ENCODE data around the gene FOS. TPM values are rescaled to one million over a fixed set of nuclear protein-coding genes. Genes with fewer than 3 reads are reported as not detected.

FOS gene
- total RNA-seq, 1 donor from 2014 or later, result 302 TPM

DNA sequence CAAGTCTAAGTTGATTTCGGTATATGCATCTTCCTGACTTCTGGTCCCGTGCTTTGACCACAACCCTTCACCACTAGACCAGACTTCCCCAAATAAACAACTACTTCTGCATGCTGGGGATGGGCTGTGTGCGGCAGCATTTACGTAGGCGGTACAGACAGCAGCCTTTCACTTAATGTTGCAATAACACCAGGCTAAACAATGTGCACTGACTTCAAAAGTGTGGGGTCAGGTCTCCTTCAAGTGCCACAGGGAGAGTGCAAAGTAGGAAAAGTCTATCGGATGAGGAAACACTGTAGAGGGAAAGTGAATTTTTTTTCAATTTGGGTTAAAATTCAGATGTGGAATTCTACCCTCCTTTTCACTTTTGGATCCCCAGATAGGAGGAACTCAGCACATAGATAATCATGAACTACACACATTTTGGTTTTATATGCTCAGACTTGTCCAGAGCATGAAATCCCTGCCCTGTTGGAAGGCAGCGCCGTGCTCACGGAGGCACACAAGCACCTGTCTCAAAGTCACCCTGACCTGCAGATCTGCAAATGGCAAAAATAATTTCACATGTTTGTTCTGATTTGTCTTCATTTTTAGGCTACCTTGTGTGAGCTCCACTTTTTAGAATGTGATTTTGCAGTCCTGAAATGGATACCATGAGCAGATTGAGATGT lies 3.6 kb upstream of the FOS start:
- Histone ChIP-seq H3K9me3 (no peaks in the 10 kb centered on the region), H3K36me3 (no peaks in the 10 kb centered on the region), H3K4me3 (no peak overlapping the region), H3K27ac (peak overlapping the region; percentile 100), H3K27me3 (ENCODE audit: low read depth) (no peaks in the 10 kb centered on the region), H3K4me1 (peaks cover 39% of the 10 kb centered on the region)
- intact Hi-C loops (cut with DNase I), result no loop called here
- ATAC-seq (peak in 1 of 2 donors; percentile 1), DNase-seq (peak; percentile 86)
- TF ChIP-seq, protein P1, sequence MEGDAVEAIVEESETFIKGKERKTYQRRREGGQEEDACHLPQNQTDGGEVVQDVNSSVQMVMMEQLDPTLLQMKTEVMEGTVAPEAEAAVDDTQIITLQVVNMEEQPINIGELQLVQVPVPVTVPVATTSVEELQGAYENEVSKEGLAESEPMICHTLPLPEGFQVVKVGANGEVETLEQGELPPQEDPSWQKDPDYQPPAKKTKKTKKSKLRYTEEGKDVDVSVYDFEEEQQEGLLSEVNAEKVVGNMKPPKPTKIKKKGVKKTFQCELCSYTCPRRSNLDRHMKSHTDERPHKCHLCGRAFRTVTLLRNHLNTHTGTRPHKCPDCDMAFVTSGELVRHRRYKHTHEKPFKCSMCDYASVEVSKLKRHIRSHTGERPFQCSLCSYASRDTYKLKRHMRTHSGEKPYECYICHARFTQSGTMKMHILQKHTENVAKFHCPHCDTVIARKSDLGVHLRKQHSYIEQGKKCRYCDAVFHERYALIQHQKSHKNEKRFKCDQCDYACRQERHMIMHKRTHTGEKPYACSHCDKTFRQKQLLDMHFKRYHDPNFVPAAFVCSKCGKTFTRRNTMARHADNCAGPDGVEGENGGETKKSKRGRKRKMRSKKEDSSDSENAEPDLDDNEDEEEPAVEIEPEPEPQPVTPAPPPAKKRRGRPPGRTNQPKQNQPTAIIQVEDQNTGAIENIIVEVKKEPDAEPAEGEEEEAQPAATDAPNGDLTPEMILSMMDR (IDR thresholded peaks at IDR 0.05), result no peak

DNA sequence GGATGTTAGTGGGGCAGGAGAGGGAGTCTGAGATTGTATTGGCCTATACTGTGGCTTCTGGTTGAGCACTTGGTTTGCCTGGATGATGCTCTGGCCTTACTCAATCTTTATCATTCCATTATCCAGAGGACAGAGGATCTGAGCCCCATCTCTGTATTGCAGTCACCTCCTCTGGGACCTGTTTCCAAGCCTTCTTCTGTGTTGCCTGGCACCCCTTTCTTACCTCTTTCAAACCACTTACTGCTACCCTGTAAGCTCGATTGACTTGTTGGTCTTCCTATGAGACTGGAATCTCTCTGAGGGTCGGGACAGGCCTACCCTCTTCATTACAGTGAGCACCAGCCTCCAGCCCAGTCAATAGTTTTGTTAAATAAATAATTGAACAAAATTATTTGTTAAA lies 3.0 kb upstream of the FOS start:
- ATAC-seq, result no peak
- no peaks in the 10 kb centered on the region for H3K9me3 ChIP-seq
- TF ChIP-seq, protein P1 (IDR thresholded peaks at IDR 0.05), result no peak
- intact Hi-C loops (cut with DNase I), result no loop called here
- H3K36me3 ChIP-seq, result peaks cover 3% of the 10 kb centered on the region
- no peak overlapping the region for H3K4me3 ChIP-seq
- H3K4me1 ChIP-seq, result peaks cover 45% of the 10 kb centered on the region
- DNase-seq, result no peak
- H3K27me3 ChIP-seq (ENCODE audit: low read depth), result no peaks in the 10 kb centered on the region
- peak overlapping the region; percentile 100 for H3K27ac ChIP-seq

DNA sequence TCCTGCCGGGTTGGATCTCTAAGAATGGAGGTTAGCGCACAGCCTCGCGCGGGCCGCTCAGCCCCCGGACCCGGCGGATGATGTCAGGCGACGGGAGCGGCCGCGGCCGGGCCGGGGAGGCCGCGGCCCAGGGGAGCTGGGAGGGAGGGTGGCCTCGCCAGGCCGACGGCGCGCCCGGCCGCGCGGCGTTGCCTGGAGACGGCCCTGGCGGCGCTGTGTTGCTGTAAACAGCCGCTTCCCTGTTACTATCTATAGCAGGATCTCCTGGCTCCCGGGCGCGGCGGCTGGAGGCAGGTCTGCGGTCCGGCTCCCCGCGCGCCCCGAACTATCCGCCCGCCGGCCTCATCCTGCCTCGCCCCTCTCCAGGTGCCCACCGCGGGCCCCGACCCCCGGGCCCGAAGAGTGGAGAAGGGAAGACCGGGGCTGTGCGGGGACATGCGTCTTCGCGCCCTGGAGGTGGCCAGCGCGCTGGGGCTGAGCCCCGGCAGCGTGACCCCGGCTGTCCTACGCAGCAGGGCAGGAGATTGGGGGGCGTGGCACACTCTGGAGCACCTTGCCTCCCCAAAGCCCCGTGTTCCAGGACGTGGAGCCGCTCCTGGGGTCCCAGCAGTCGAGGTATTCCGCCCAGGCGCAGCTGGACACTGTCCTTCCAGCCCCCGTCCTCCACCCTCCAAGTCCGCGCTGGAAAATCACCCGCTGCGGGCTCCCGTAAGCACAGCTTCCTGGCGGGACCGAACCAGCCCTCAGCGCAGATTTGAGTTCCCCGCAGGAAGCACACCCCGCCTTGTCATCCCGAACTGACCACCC lies 1.4 kb upstream of the FOS start:
- Histone ChIP-seq H3K27me3 (ENCODE audit: low read depth) (no peaks in the 10 kb centered on the region), H3K36me3 (peaks cover 19% of the 10 kb centered on the region), H3K9me3 (no peaks in the 10 kb centered on the region), H3K27ac (peak overlapping the region; percentile 100), H3K4me1 (peaks cover 59% of the 10 kb centered on the region), H3K4me3 (peak overlapping the region; percentile 90)
- ATAC-seq (peak; percentile 73 to 82), DNase-seq (peak; percentile 96)
- TF ChIP-seq, protein P1 (IDR thresholded peaks at IDR 0.05), result no peak
- intact Hi-C loops (cut with DNase I), result no loop called here

- H3K9me3 ChIP-seq, result no peaks in the 10 kb centered on the region
- H3K4me1 ChIP-seq, result peaks cover 64% of the 10 kb centered on the region
- intact Hi-C loops (cut with DNase I), result no loop called here
- H3K36me3 ChIP-seq, result peaks cover 20% of the 10 kb centered on the region
- peak overlapping the region; percentile 100 for H3K27ac ChIP-seq
- TF ChIP-seq, protein P1 (IDR thresholded peaks at IDR 0.05), result no peak
- peak overlapping the region; percentile 90 for H3K4me3 ChIP-seq
- no peaks in the 10 kb centered on the region for H3K27me3 ChIP-seq (ENCODE audit: low read depth)
- ATAC-seq (peak in 1 of 2 donors; percentile 0), DNase-seq (no peak)
Measured at GRCh38 chr14:75277815-75278421, 710 bp upstream of the FOS start.

DNA sequence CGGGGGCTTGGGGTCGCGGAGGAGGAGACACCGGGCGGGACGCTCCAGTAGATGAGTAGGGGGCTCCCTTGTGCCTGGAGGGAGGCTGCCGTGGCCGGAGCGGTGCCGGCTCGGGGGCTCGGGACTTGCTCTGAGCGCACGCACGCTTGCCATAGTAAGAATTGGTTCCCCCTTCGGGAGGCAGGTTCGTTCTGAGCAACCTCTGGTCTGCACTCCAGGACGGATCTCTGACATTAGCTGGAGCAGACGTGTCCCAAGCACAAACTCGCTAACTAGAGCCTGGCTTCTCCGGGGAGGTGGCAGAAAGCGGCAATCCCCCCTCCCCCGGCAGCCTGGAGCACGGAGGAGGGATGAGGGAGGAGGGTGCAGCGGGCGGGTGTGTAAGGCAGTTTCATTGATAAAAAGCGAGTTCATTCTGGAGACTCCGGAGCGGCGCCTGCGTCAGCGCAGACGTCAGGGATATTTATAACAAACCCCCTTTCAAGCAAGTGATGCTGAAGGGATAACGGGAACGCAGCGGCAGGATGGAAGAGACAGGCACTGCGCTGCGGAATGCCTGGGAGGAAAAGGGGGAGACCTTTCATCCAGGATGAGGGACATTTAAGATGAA lies 630 bp downstream of the FOS start:
- ATAC-seq, result no peak

More for the DNA sequence above, 630 bp downstream of the FOS start:
- H3K9me3 ChIP-seq, result no peaks in the 10 kb centered on the region
- H3K27me3 ChIP-seq (ENCODE audit: low read depth), result no peaks in the 10 kb centered on the region
- peak overlapping the region; percentile 100 for H3K27ac ChIP-seq
- peak; percentile 79 for DNase-seq
- TF ChIP-seq, protein P1 (IDR thresholded peaks at IDR 0.05), result no peak
- peak overlapping the region; percentile 90 for H3K4me3 ChIP-seq
- intact Hi-C loops (cut with DNase I), result no loop called here
- H3K36me3 ChIP-seq, result peaks cover 20% of the 10 kb centered on the region
- peaks cover 53% of the 10 kb centered on the region for H3K4me1 ChIP-seq
